Esophagus squamous epithelium (tissue), 4 donors: ENCODE measurements around the gene ADCY5.

Source experiments
- CTCF ChIP-seq, 6 experiments: fragments of 450-650 bp in 4 of 6; fragments of 200-600 bp in 2 of 6; sonication (generic) in 2 of 6; IDR thresholded peaks; one replicate each; pipeline ENCODE4 v1.5.1; 2016 to 2019; ENCODE audit warnings: antibody characterized with exemption in 6 of 6, mild to moderate bottlenecking in 4 of 6, moderate library complexity in 4 of 6
- POLR2A ChIP-seq, 4 donors: fragments of 450-650 bp; IDR thresholded peaks; one replicate each; pipeline ENCODE4 v1.6.1; 2017; ENCODE audit warnings: antibody characterized with exemption in 4 of 4, mild to moderate bottlenecking in 4 of 4, moderate library complexity in 3 of 4

DNA sequence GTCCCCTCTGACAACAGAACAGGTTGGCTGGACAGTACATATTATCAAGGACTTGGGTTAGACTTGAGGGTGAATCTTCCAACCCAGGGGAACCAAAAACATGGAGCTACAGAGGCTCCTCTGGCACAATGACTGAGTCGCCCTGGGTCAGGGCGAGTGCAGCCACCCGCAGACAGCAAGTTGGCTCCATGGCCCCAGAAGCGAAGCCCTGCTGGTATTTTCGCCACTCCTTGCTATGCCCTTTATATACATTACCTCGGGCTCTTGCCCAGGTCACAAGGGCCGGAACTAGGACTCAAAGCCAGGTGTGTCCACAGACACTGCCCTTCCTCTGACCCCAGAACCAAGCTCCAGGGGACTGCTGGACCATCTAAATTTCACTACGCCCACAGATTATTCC, 64.6 kb downstream of the ADCY5 start:
- TF ChIP-seq CTCF (IDR thresholded peaks at IDR 0.05) = no peak
- no peak for TF ChIP-seq POLR2A (IDR thresholded peaks at IDR 0.05)
